Stimulated activated CD4-positive, alpha-beta T cell treated with anti-CD3 and anti-CD28 coated beads, Interleukin-4, amount 100 ng/mL, for 24 hours (primary cell): ENCODE data around the gene ZCRB1.
"Not testable (repeated sequence)": the region's sequence is repeated elsewhere in the genome, so short reads cannot be mapped to it uniquely, and the experiment has no call there.

Source experiments
- DNase-seq: peaks from one replicate; pipeline ENCODE4 v3.0.0-alpha.2; 2020

ZCRB1 gene

GRCh38 chr12:42325653-42326474 lies at the start of gene ZCRB1, which contains the start of gene PPHLN1:
ZCRB1 (minus strand) TSS chr12:42326094; CDS start chr12:42324102, 1,992 bp downstream.
PPHLN1 (plus strand) TSS chr12:42326167; CDS start chr12:42335903, 9,736 bp downstream.
- DNase-seq: peak; percentile 80

- DNase-seq: no peak
Measured at GRCh38 chr12:42373669-42374068, 47.8 kb upstream of the ZCRB1 start.

- DNase-seq: peak; percentile 35
Measured at GRCh38 chr12:42372154-42372791, 46.4 kb upstream of the ZCRB1 start.

GRCh38 chr12:42370013-42370412 lies 44.1 kb upstream of the ZCRB1 start:
- no peak for DNase-seq

- DNase-seq: no peak
Measured at GRCh38 chr12:42365486-42365885, 39.6 kb upstream of the ZCRB1 start.

GRCh38 chr12:42364692-42365091 lies 38.8 kb upstream of the ZCRB1 start:
- DNase-seq: no peak

GRCh38 chr12:42362647-42363260 lies 36.9 kb upstream of the ZCRB1 start:
- DNase-seq: no peak

GRCh38 chr12:42361909-42362646 lies 36.2 kb upstream of the ZCRB1 start:
- DNase-seq: no peak

GRCh38 chr12:42360747-42361403 lies 35.0 kb upstream of the ZCRB1 start:
- no peak for DNase-seq

GRCh38 chr12:42356344-42356743 lies 30.4 kb upstream of the ZCRB1 start:
- no peak for DNase-seq

GRCh38 chr12:42350021-42350407 lies 24.1 kb upstream of the ZCRB1 start:
- DNase-seq: not testable (repeated sequence)

GRCh38 chr12:42349119-42350020 lies 23.5 kb upstream of the ZCRB1 start:
- DNase-seq: not testable (repeated sequence)

- DNase-seq: no peak
Measured at GRCh38 chr12:42346403-42347002, 20.6 kb upstream of the ZCRB1 start.

GRCh38 chr12:42343721-42344120 lies 17.8 kb upstream of the ZCRB1 start:
- DNase-seq: no peak

- no peak for DNase-seq
Measured at GRCh38 chr12:42342028-42342427, 16.1 kb upstream of the ZCRB1 start.

- DNase-seq: no peak
Measured at GRCh38 chr12:42338280-42338679, 12.4 kb upstream of the ZCRB1 start.

- no peak for DNase-seq
Measured at GRCh38 chr12:42336286-42336685, 10.4 kb upstream of the ZCRB1 start.

GRCh38 chr12:42332301-42333285 lies 6.7 kb upstream of the ZCRB1 start:
- DNase-seq: peak; percentile 38

GRCh38 chr12:42330097-42330496 lies 4.2 kb upstream of the ZCRB1 start:
- DNase-seq: not testable (repeated sequence)

GRCh38 chr12:42327227-42327590 lies 1.3 kb upstream of the ZCRB1 start:
- DNase-seq: no peak
